Chondrocyte (in vitro differentiated cells): ENCODE measurements around the gene AP3B2. TPM values are rescaled to one million over a fixed set of nuclear protein-coding genes. Genes with fewer than 3 reads are reported as not detected.
"Not testable (repeated sequence)": the region's sequence is repeated elsewhere in the genome, so short reads cannot be mapped to it uniquely, and the experiment has no call there.

Source experiments
- DNase-seq: peaks from one replicate; pipeline ENCODE4 v3.0.0; 2021; ENCODE audit warnings: mixed read lengths, low spot score
- H3K27ac Mint-ChIP-seq: one replicate; pipeline ENCODE4 v1.8.0; 2021; ENCODE audit warnings: mild to moderate bottlenecking, moderate library complexity, mixed read lengths; ENCODE audit not compliant: unreplicated experiment
- H3K27me3 Mint-ChIP-seq: 2 replicates; pipeline ENCODE4 v1.8.0; 2021; ENCODE audit warnings: low read depth, mixed read lengths
- H3K36me3 Mint-ChIP-seq: 2 replicates; pipeline ENCODE4 v1.8.0; 2021; ENCODE audit warnings: low read depth, mixed read lengths
- H3K4me1 Mint-ChIP-seq: 2 replicates; pipeline ENCODE4 v1.8.0; 2021; ENCODE audit warnings: low read depth, mild to moderate bottlenecking, mixed read lengths
- H3K4me3 Mint-ChIP-seq: one replicate; pipeline ENCODE4 v1.8.0; 2021; ENCODE audit warnings: mild to moderate bottlenecking, moderate library complexity, mixed read lengths; ENCODE audit not compliant: unreplicated experiment
- H3K9me3 Mint-ChIP-seq: 2 replicates; pipeline ENCODE4 v1.8.0; 2021; ENCODE audit warnings: low read depth, mixed read lengths
- total RNA-seq: library from RNA; stranded (reverse); gene quantifications from 3 replicates; pipeline ENCODE4 v1.2.1, GENCODE V29; 2021
- TF ChIP-seq, protein P1 (sequence below): fragments of 200-600 bp; sonication (generic); IDR thresholded peaks from 2 replicates; pipeline ENCODE4 v1.5.0; 2021; ENCODE audit warnings: antibody characterized with exemption, mild to moderate bottlenecking, moderate library complexity

Gene AP3B2
- total RNA-seq, 1 donor from 2014 or later, result 0.80 TPM

DNA sequence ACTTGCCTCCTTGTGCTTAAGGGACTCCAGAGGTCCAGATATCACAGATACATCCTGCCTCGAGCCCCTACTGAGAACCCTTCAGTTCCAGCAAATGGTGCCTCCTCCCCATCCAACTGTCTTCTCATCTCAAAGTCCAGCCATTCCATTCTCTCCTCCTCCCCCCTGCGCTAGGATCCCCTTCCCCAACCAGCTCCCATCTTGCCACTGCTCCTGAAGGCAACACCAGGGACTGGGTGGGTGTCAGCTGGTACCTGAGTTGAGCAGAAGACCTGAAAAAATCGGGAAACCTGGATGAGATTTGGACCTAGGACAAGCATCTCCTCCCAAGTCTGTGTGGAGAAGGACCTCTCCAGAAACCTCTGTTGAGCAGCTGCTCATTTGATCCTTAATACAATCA lies 2.4 kb upstream of the AP3B2 start:
- DNase-seq, result no peak

DNA sequence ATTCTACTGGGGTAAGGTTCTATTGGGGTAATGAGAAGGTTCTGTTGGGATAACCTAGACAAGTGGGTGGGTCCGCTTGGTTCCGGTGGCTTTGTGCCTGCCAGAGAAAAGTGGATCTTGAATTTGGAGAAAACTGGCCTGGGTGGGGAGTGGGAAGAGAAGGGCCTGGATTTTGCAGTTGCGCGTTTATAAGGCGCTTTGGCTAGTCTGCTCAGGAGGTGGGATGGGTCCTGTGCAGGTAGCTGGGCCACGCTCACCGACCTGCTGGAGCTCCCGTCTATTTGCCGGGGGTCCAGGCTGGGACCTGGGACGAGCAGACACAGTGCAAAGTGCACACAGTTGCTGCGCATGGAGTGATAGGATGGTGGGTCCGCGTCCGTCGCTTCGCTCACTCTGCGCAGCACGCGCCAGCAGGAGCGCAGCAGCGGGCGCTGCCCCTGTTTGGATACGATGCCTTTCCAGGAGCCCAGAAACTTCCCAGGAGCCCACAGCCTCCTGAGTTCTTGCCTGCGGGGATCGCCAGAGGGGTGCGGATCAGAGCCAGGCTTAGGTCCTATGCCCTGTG lies 1.3 kb upstream of the AP3B2 start:
- TF ChIP-seq, protein P1, sequence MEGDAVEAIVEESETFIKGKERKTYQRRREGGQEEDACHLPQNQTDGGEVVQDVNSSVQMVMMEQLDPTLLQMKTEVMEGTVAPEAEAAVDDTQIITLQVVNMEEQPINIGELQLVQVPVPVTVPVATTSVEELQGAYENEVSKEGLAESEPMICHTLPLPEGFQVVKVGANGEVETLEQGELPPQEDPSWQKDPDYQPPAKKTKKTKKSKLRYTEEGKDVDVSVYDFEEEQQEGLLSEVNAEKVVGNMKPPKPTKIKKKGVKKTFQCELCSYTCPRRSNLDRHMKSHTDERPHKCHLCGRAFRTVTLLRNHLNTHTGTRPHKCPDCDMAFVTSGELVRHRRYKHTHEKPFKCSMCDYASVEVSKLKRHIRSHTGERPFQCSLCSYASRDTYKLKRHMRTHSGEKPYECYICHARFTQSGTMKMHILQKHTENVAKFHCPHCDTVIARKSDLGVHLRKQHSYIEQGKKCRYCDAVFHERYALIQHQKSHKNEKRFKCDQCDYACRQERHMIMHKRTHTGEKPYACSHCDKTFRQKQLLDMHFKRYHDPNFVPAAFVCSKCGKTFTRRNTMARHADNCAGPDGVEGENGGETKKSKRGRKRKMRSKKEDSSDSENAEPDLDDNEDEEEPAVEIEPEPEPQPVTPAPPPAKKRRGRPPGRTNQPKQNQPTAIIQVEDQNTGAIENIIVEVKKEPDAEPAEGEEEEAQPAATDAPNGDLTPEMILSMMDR, result no peak
- H3K4me1 Mint-ChIP-seq, result peaks cover 3% of the 10 kb centered on the region
- no peak for DNase-seq
- no peaks in the 10 kb centered on the region for H3K9me3 Mint-ChIP-seq
- H3K36me3 Mint-ChIP-seq, result no peaks in the 10 kb centered on the region
- no peak overlapping the region for H3K27ac Mint-ChIP-seq
- H3K4me3 Mint-ChIP-seq, result peak overlapping the region; percentile 43
- H3K27me3 Mint-ChIP-seq, result peaks cover 11% of the 10 kb centered on the region

More for the DNA sequence above, 2.4 kb upstream of the AP3B2 start:
- TF ChIP-seq, protein P1, result no peak
- Mint-ChIP-seq H3K9me3 (peaks cover 6% of the 10 kb centered on the region), H3K4me1 (peaks cover 3% of the 10 kb centered on the region), H3K36me3 (peaks cover 2% of the 10 kb centered on the region), H3K27ac (no peak overlapping the region), H3K4me3 (no peak overlapping the region), H3K27me3 (peaks cover 14% of the 10 kb centered on the region)

DNA sequence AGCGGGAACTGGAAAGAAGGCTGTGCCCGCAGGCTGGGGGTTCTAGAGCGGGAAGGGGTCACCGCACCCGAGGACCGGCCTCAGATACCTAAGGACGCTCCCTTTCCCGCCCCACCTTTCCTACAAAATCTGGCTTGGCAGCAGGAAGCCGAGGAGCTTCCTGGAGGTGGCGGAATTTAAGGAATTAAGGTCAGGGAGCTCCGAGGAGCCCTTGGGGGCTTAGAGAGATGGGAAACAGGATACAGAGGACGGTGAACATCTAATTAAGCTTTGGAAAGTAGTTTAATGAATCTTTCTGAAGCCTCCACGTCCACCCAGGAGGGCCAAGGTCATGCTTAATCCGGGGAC lies 507 bp upstream of the AP3B2 start:
- Mint-ChIP-seq H3K27me3 (peaks cover 11% of the 10 kb centered on the region), H3K9me3 (no peaks in the 10 kb centered on the region), H3K36me3 (no peaks in the 10 kb centered on the region), H3K27ac (no peak overlapping the region), H3K4me3 (peak overlapping the region; percentile 72), H3K4me1 (peaks cover 3% of the 10 kb centered on the region)
- TF ChIP-seq, protein P1, result no peak
- no peak for DNase-seq

DNA sequence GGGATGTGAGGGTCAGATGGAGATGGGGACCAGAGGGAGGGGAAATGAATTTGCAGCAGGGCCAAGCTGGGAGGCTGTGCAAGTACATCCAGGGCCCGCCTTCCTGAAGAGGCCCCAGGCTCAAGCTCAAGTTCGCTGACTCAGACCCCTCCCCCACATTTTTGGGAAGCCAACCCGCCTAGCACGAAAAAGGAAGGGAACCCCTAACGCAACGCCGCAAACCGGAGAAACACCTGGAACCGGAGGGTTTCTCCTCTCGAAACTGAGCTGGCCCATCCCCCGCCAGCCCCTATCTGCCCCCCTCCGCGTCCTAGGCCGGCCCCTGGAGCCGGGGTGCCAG lies 624 bp downstream of the AP3B2 start:
- Mint-ChIP-seq H3K9me3 (no peaks in the 10 kb centered on the region), H3K36me3 (no peaks in the 10 kb centered on the region), H3K4me1 (peaks cover 3% of the 10 kb centered on the region), H3K4me3 (no peak overlapping the region), H3K27me3 (peaks cover 10% of the 10 kb centered on the region), H3K27ac (no peak overlapping the region)
- DNase-seq, result no peak
- TF ChIP-seq, protein P1, result no peak

DNA sequence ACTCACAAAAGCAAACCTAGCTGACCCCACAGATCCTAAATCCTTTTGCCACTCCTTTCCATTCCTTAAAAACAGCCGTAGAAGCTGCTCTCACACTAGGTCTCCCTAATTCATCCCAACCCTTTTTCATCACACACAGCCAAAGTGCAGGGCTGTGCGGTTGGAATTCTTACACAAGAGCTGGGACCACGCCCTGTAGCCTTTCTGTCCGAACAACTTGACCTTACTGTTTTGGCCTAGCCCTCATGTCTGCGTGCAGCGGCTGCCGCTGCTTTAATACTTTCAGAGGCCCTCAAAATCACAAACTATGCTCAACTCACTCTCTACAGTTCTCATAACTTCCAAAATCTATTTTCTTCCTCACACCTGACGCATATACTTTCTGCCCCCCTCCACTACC lies 3.8 kb downstream of the AP3B2 start:
- H3K4me3 Mint-ChIP-seq, H3K9me3 Mint-ChIP-seq, H3K27me3 Mint-ChIP-seq, DNase-seq, H3K4me1 Mint-ChIP-seq, H3K27ac Mint-ChIP-seq, H3K36me3 Mint-ChIP-seq: not testable (repeated sequence)

DNA sequence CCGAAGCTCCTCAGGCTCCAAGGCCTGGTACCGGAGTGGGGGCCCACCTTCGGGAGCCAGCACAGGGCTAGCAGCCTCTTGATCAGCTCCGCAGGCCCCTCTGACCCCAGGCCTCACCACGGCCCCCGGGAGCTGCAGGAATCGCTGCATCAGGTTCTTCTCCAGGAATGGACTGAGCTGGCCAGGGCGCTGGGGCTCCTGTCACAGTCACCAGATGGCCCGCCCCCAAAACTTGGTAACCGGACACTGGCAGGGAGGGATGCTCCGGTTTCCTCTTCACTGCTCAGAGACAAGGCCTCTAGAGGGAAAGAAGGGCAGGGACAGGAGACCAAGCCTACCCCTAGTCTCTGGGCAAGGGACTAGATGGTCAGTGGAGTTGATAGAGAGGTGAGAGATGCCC lies 9.9 kb downstream of the AP3B2 start:
- TF ChIP-seq, protein P1, result no peak
- no peaks in the 10 kb centered on the region for H3K4me1 Mint-ChIP-seq
- no peaks in the 10 kb centered on the region for H3K36me3 Mint-ChIP-seq
- no peak for DNase-seq
- H3K9me3 Mint-ChIP-seq, result no peaks in the 10 kb centered on the region
- H3K27me3 Mint-ChIP-seq, result peaks cover 1% of the 10 kb centered on the region
- no peak overlapping the region for H3K27ac Mint-ChIP-seq
- no peak overlapping the region for H3K4me3 Mint-ChIP-seq
